Endothelial cell of hepatic sinusoid (primary cell): ENCODE results near the gene PSMD5.

ENCODE experiments used
- in situ Hi-C: cut with HindIII; loops from 2 replicates; pipeline ENCODE4 v1.10.0; 2017; ENCODE audit warnings: low sequenced_read_pairs

The PSMD5 gene

GRCh38 chr9:120857481-120857880 lies 14.8 kb upstream of the PSMD5 start:
- in situ Hi-C loops, result no loop called here

- in situ Hi-C loops, result no loop called here
These were observed 14.0 kb upstream of the PSMD5 start for GRCh38 chr9:120856700-120857099.

- in situ Hi-C loops, result no loop called here
These were observed 13.3 kb upstream of the PSMD5 start for GRCh38 chr9:120855827-120856670.

GRCh38 chr9:120854596-120855327 lies 12.0 kb upstream of the PSMD5 start:
- in situ Hi-C loops, result no loop called here

GRCh38 chr9:120853198-120853597 lies 10.5 kb upstream of the PSMD5 start:
- in situ Hi-C loops, result no loop called here

- in situ Hi-C loops, result no loop called here
These were observed 9.7 kb upstream of the PSMD5 start for GRCh38 chr9:120852240-120853010.

GRCh38 chr9:120851449-120851848 lies 8.7 kb upstream of the PSMD5 start:
- in situ Hi-C loops, result no loop called here

- in situ Hi-C loops, result no loop called here
These were observed 7.6 kb upstream of the PSMD5 start for GRCh38 chr9:120850315-120850714.

- in situ Hi-C loops, result no loop called here
These were observed 4.2 kb upstream of the PSMD5 start for GRCh38 chr9:120846906-120847305.

- in situ Hi-C loops, result no loop called here
These were observed 3.6 kb upstream of the PSMD5 start for GRCh38 chr9:120846251-120846889.

- in situ Hi-C loops, result no loop called here
These were observed 2.5 kb upstream of the PSMD5 start for GRCh38 chr9:120845255-120845654.

- in situ Hi-C loops, result no loop called here
These were observed 615 bp downstream of the PSMD5 start for GRCh38 chr9:120841930-120842684.

GRCh38 chr9:120839146-120839545 lies 3.6 kb downstream of the PSMD5 start:
- in situ Hi-C loops, result no loop called here

GRCh38 chr9:120837921-120838320 lies 4.8 kb downstream of the PSMD5 start:
- in situ Hi-C loops, result no loop called here

- in situ Hi-C loops, result no loop called here
These were observed 9.4 kb downstream of the PSMD5 start for GRCh38 chr9:120833325-120833724.

- in situ Hi-C loops, result no loop called here
These were observed 9.9 kb downstream of the PSMD5 start for GRCh38 chr9:120832807-120833206.

GRCh38 chr9:120830865-120831264 lies 11.9 kb downstream of the PSMD5 start:
- in situ Hi-C loops, result no loop called here

- in situ Hi-C loops, result no loop called here
These were observed 12.6 kb downstream of the PSMD5 start for GRCh38 chr9:120830151-120830550.

- in situ Hi-C loops, result no loop called here
These were observed 13.1 kb downstream of the PSMD5 start for GRCh38 chr9:120829650-120830049.

GRCh38 chr9:120820095-120820494 lies 22.6 kb downstream of the PSMD5 start:
- in situ Hi-C loops, result no loop called here
